ENCODE data around the gene SLC28A1.
A peak's percentile ranks its signal among the peaks of the same experiment; 100 is the strongest.
"Not testable (repeated sequence)": the region's sequence is repeated elsewhere in the genome, so short reads cannot be mapped to it uniquely, and the experiment has no call there.

Gene SLC28A1

GRCh38 chr15:84976746-84977345, 92.4 kb downstream of the SLC28A1 start:
- DNase-seq: no peak

GRCh38 chr15:84979651-84980050, 95.2 kb downstream of the SLC28A1 start:
- no peak for DNase-seq

DNA sequence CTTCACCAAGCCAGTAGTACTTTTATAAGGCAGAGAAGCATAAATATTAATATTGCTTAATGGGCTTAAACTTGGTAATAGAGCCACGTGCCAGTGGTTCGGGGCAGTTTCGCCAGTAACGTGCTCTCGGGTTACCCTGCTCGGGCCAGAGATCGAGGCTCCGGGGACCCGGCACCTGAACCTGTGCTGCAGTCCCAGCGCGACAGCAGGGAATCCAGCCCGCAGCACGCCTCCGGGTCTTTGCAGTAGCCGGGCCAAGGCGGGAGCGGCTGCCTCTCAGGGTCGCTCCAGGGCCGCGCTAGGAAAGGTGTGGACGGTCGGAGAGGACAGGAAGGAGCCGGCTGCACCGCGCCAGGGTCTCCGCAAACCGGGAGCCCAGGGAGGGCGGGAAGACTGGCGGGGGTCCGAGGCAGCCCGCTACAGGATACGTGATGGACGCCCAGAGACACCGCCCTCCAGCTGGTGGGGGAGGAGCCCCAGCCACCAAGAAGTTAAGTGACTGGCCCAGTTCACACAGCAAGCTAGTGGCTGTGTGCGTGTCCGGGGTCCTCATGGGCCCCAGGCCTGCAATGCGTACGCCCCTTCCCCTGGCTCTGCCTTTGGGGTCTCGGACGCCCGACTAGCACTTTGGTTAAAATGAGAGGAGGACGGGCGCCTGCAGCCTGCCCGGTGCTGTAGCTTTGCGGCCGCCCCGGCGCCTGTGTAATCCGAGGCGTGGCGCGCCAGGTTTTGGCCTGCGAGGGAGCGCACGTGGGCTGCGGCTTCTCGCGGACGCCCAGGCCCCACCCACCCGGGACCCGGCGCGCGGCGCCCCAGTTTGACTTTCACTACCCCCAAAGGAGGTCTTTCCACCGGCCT, 96.0 kb downstream of the SLC28A1 start:
- peak; percentile 79 for DNase-seq

DNA sequence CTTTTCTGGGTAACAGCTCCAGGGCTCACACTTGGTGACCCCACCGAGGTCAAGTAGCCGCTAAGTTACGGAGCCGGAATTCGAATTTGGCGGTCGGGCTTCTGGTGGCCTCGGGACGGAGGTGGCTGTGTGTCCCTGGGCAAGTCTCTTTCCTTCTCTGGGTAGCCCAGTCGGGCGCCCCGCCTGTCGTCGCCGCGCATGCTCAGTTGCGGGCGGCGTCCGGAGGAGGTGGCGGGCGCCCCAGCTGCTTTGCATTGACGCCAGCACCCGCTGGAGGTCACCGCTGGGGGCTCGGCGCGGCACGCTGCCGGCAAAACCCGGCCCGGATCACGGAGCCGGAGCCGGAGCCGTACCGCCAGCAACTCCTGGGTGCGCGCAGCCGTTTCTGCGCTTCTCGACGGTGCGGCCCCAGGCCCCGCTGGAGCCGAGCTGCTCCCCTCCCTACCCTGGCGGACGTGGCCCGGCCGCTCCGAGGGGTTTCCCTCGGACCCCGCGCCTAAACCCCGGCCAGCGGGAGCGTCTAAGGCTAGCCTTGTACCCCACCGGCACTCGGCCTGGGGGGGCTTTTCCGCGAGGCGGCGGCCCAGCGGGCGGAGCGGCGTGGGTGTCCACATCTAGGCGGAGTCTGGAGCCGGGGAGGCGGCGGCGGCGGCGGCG, 96.7 kb downstream of the SLC28A1 start:
- peak; percentile 93 for DNase-seq

- DNase-seq: no peak
Measured at GRCh38 chr15:84981711-84982300, 97.3 kb downstream of the SLC28A1 start, which contains the start of gene PDE8A. PDE8A (plus strand) TSS chr15:84981856; CDS start chr15:84982163, 307 bp downstream.

DNA sequence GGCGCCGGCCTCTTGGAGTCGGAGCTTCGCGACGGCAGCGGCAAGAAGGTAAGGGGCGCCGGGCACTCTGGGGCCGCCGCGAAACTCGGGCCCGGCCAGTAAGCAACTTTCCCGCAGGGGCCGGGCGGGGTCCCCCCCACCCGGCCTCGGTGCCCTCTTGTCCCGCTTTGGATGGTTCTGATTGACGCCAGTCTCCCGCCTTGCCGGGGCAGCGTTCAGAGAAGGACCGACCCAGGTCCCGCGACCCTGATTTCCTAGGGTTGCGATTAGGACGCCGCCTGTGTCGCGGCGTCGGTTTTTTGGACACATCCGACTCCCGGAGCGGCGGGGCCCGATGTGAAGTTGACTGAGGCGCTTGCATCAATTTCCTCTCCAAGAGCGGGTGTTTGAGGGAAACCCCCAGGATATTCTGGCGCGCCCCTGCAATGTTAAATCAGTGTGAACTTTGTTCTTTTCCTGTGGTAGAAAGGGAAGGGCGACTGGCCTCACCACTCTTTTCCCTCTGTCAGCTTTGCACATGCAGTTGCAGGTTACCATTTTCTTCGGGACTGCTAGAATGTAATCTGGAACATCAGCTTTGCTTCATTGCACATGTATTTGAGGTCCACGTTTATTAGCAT, 97.9 kb downstream of the SLC28A1 start:
- no peak for DNase-seq

DNA sequence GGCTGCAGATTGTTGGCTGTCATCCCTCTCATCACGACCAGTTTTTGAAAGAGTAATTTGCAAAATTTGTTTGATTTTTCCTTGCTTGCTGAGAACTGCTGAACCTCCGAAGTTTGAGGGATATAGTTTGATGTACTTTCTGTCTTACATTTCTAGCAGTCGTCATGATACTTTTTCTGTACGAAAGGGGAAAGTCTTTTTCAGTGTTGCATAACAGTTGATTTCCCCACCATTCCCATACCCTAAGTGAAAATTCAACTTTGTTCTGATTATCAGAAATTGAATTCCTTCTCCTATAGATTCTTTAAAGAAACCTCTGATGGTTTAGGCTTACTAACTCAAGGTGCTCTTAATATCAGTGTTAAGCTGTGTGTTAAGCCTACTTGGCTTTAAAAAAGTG, 98.8 kb downstream of the SLC28A1 start:
- DNase-seq: no peak

- DNase-seq: no peak
Measured at GRCh38 chr15:84983711-84984110, 99.2 kb downstream of the SLC28A1 start.

- DNase-seq: no peak
Measured at GRCh38 chr15:84985158-84985557, 100.7 kb downstream of the SLC28A1 start.

GRCh38 chr15:84987351-84987750, 102.9 kb downstream of the SLC28A1 start:
- not testable (repeated sequence) for DNase-seq

GRCh38 chr15:84987949-84988624, 103.6 kb downstream of the SLC28A1 start:
- DNase-seq: no peak

DNA sequence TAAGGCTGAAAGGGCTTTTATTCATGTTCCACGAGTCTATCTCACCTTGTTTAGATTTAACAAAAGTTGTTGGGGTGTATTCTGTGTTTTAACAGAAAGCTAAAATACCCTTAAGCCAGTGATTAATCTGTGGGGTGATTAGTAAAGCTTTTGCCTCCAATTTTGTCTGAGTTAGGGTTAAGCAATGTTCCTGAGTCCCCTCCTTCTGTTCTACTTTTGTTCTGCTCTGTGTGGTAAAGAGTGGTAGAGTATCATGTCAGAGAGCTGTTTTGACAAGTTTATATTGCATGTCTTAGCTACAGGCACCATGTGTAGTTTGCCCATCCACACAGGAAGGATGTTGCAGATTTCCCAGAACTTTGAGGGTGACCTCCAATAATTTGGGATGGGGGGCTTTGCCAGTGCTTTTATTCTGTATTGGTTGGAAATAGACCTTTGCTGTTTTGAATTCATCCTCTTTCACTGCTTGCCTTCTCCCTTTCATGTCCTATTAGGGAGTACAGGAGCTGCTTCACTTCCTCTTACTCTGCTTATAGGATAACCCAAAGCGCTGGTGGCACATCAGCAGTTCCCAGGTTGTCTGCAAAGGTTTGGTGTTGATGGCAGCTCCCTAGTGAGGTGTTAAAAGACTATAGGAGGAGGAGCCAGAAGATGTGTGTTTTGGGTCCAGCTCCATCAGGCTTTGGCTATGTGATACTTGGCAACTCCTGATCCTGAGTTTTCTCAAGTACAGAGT, 104.6 kb downstream of the SLC28A1 start:
- no peak for DNase-seq

GRCh38 chr15:84990507-84990906, 106.0 kb downstream of the SLC28A1 start:
- no peak for DNase-seq

DNA sequence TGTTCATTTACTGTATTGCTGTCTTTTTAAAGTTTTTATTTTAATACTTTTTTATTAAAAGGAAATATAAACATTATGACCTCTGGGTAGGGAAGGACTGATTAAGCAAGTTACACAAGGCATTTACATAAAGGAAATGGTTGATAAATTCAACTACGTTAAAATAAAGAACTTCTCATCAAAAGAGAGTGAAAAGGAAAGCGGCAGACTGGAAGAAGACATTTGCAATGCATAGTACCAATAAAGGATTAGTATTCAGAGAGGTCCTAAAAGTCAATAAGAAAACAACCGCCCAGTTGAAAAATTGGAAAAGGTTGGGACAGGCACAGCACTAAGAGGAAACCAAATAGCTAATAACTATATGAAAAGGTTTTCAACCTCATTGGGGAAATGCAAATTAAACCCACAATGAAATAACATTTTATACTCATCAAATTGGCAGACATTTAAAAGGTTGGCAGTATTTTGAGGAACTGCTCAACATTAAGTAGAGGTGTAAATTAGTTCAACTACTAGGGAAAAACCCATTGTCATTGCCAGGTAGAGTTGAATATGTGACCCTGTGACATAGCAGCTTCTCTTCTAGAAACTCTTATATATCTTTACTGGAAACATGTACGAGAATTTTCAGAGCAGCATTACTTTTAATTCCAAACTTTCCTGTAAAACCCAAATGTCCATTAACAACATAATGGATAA, 106.7 kb downstream of the SLC28A1 start:
- DNase-seq: no peak

GRCh38 chr15:84992157-84992944, 107.9 kb downstream of the SLC28A1 start:
- DNase-seq: no peak
